Ovary (tissue), 9 donors: Measurements from ENCODE around the gene ITPR1. TPM values are rescaled to one million over a fixed set of nuclear protein-coding genes. Genes with fewer than 3 reads are reported as not detected.

Experiments
- DNase-seq, 5 donors: peaks; one replicate each; pipeline ENCODE4 v3.0.0-alpha.2; 2019 to 2020
- H3K27ac ChIP-seq, 2 donors: fragments of 200-600 bp; one replicate each; pipeline versions ENCODE4 v1.5.1 to v1.8.0; 2019 to 2022
- H3K27me3 ChIP-seq: fragments of 200-600 bp; one replicate; pipeline ENCODE4 v1.8.0; 2022
- H3K36me3 ChIP-seq: fragments of 200-600 bp; sonication (generic); one replicate; pipeline ENCODE4 v1.5.1; 2019
- H3K4me1 ChIP-seq: one replicate; pipeline ENCODE4 v1.8.1; 2013; ENCODE audit warnings: mild to moderate bottlenecking, moderate library complexity; ENCODE audit not compliant: insufficient read depth
- H3K4me3 ChIP-seq: fragments of 200-600 bp; sonication (generic); one replicate; pipeline ENCODE4 v1.5.1; 2017
- H3K9me3 ChIP-seq, 2 donors: fragments of 200-600 bp in 1 of 2; sonication (generic) in 1 of 2; one replicate each; pipeline versions ENCODE4 v1.5.1 to v1.8.1; 2013 to 2019; ENCODE audit warnings: mild to moderate bottlenecking in 1 of 2, moderate library complexity in 1 of 2
- CTCF ChIP-seq, 3 donors: fragments of 450-650 bp in 2 of 3; fragments of 200-600 bp in 1 of 3; IDR thresholded peaks; one replicate each; pipeline versions ENCODE4 v1.5.1 to v1.8.0; 2016 to 2022; ENCODE audit warnings: antibody characterized with exemption in 3 of 3, mild to moderate bottlenecking in 1 of 3
- EP300 ChIP-seq: sonication (generic); formaldehyde crosslinking; IDR thresholded peaks from one replicate; pipeline ENCODE4 v1.6.1; 2017; ENCODE audit warnings: antibody characterized with exemption
- POLR2A ChIP-seq: fragments of 450-650 bp; IDR thresholded peaks from one replicate; pipeline ENCODE4 v1.6.1; 2017; ENCODE audit warnings: antibody characterized with exemption, mild to moderate bottlenecking, moderate library complexity
- WGBS, 3 donors: extraction: QIAGEN DNeasy Blood & Tissue Kit in 1 of 3; methylation state at CpG; one replicate each; pipeline versions ENCODE4 v1.1.5 to v1.1.7; 2013 to 2017; 5-methylcytosine and 5-hydroxymethylcytosine counted together
- intact Hi-C, 4 donors: fragments of 100-400 bp; cut with DNase I; formaldehyde crosslinking; loops; one replicate each; pipeline versions ENCODE4 v1.11.0 to v1.15.1; 2022 to 2023
- polyA plus RNA-seq, 2 donors: library from polyadenylated mRNA; stranded (reverse); fragments of 200-250 nt in 1 of 2; fragments of 350-450 nt in 1 of 2; fragmentation: Illumina TruSeq in 1 of 2; extraction: RNeasy Lipid Tissue Mini Kit (QIAGEN cat#74804) in 1 of 2; gene quantifications; one replicate each; pipeline ENCODE4 v1.2.3, GENCODE V29; 2013 to 2014
- total RNA-seq, 7 donors: library from RNA; depleted of rRNA in 2 of 7; stranded (reverse); fragments of >200 nt in 2 of 7; fragmentation: NEBNext Ultra II Directional in 3 of 7; extraction: Animal tissue kit (Norgen Biotek cat#: 25700) in 3 of 7; gene quantifications; one replicate each; pipeline versions ENCODE4 v1.1.0 to v1.2.4, GENCODE V29; 2016 to 2023
- donor health status: DM: no; HTN: no; CAD: no; lungs with moderate emphysema.
- donor health status: DM: no; HTN: no; CAD: no.
- donor health status: Bipolar disorder and iron deficiency.
- donor health status: DM: yes; HTN: yes; CAD: no.
- donor health status: DM: no; HTN: no; CAD: no.
- donor health status: DM: yes; HTN: yes; CAD: no.

Gene ITPR1
- total and polyA plus RNA-seq, 9 donors = 59.5 to 313 (median 144) TPM

GRCh38 chr3:4471907-4472306, 21.2 kb upstream of the ITPR1 start:
- no peak for DNase-seq
- H3K27me3 ChIP-seq = no peaks in the 10 kb centered on the region
- no peaks in the 10 kb centered on the region for H3K36me3 ChIP-seq
- H3K4me3 ChIP-seq = no peak overlapping the region
- no peak overlapping the region for H3K27ac ChIP-seq
- WGBS, 3 donors = 31 to 41% (median 35%) methylated on average over 1 of the region's 1 CpG
- H3K4me1 ChIP-seq = no peaks in the 10 kb centered on the region
- intact Hi-C loops = no loop called here
- no peaks in the 10 kb centered on the region for H3K9me3 ChIP-seq
- TF ChIP-seq EP300 (no peak), CTCF (IDR thresholded peaks at IDR 0.05) (no peak), POLR2A (no peak)

- Histone ChIP-seq H3K9me3 (no peaks in the 10 kb centered on the region), H3K4me3 (no peak overlapping the region), H3K27me3 (no peaks in the 10 kb centered on the region), H3K4me1 (no peaks in the 10 kb centered on the region), H3K27ac (no peak overlapping the region), H3K36me3 (no peaks in the 10 kb centered on the region)
- DNase-seq = no peak
- intact Hi-C loops = no loop called here
- 90 to 95% (median 94%) methylated on average over 2 of the region's 2 CpGs for WGBS, 3 donors
- TF ChIP-seq POLR2A = no peak
- no peak for TF ChIP-seq CTCF (IDR thresholded peaks at IDR 0.05)
- no peak for TF ChIP-seq EP300
Observed at GRCh38 chr3:4472312-4472711, 20.8 kb upstream of the ITPR1 start.

- Histone ChIP-seq H3K36me3 (no peaks in the 10 kb centered on the region), H3K27ac (no peak overlapping the region), H3K4me3 (no peak overlapping the region), H3K4me1 (no peaks in the 10 kb centered on the region), H3K9me3 (no peaks in the 10 kb centered on the region), H3K27me3 (no peaks in the 10 kb centered on the region)
- no peak for DNase-seq
- intact Hi-C loops = no loop called here
- 80 to 88% (median 86%) methylated on average over 2 of the region's 2 CpGs for WGBS, 3 donors
- TF ChIP-seq CTCF (IDR thresholded peaks at IDR 0.05) (no peak), POLR2A (no peak), EP300 (no peak)
Observed at GRCh38 chr3:4472766-4473165, 20.4 kb upstream of the ITPR1 start.

GRCh38 chr3:4474683-4475490, 18.3 kb upstream of the ITPR1 start:
- H3K36me3 ChIP-seq = no peaks in the 10 kb centered on the region
- no peaks in the 10 kb centered on the region for H3K27me3 ChIP-seq
- no peaks in the 10 kb centered on the region for H3K9me3 ChIP-seq
- WGBS, 3 donors = 54 to 59% (median 57%) methylated on average over 7 of the region's 7 CpGs
- H3K27ac ChIP-seq = no peak overlapping the region
- intact Hi-C loops = no loop called here
- H3K4me1 ChIP-seq = no peaks in the 10 kb centered on the region
- peak in 1 of 5 donors; percentile 26 for DNase-seq
- TF ChIP-seq EP300 (peak; percentile 32), POLR2A (no peak)
- no peak overlapping the region for H3K4me3 ChIP-seq

GRCh38 chr3:4475804-4476203, 17.3 kb upstream of the ITPR1 start:
- TF ChIP-seq EP300 = no peak
- no peak for TF ChIP-seq POLR2A
- no peak for TF ChIP-seq CTCF (IDR thresholded peaks at IDR 0.05)

More at GRCh38 chr3:4475804-4476203, 17.3 kb upstream of the ITPR1 start:
- Histone ChIP-seq H3K27me3 (no peaks in the 10 kb centered on the region), H3K4me1 (no peaks in the 10 kb centered on the region), H3K9me3 (no peaks in the 10 kb centered on the region), H3K36me3 (no peaks in the 10 kb centered on the region), H3K27ac (no peak overlapping the region), H3K4me3 (no peak overlapping the region)
- DNase-seq = no peak
- intact Hi-C loops = no loop called here
